WTC11 (cell line): ENCODE data around the gene ZBTB20. TPM values are rescaled to one million over a fixed set of nuclear protein-coding genes. Genes with fewer than 3 reads are reported as not detected.

Experiments
- ATAC-seq: fragments of 200-7000 bp; cut with Tn5 transposase; 2 replicates; pipeline ENCODE4 v1.10.0; 2021; ENCODE audit warnings: mild to moderate bottlenecking, moderate library complexity
- CTCF ChIA-PET: fragments of 300-600 bp; sonication (Branson Sonifier 250); formaldehyde crosslinking; loops from one replicate; lab custom pipeline; 2021; ENCODE audit warnings: antibody characterized with exemption; lab: Charles Lee
- POLR2A ChIA-PET: fragments of 350-600 bp; sonication (Branson Sonifier 250); formaldehyde crosslinking; loops from one replicate; lab custom pipeline; 2021; ENCODE audit warnings: antibody characterized with exemption; lab: Charles Lee
- DNase-seq: peaks from one replicate; pipeline ENCODE4 v3.0.0; 2021; ENCODE audit warnings: low spot score
- H3K27ac Mint-ChIP-seq: 2 replicates; pipeline ENCODE4 v1.8.0; 2021; ENCODE audit warnings: mixed read lengths
- H3K27me3 Mint-ChIP-seq: 2 replicates; pipeline ENCODE4 v1.8.0; 2021; ENCODE audit warnings: low read depth, mild to moderate bottlenecking, moderate library complexity, mixed read lengths
- H3K36me3 Mint-ChIP-seq: 2 replicates; pipeline ENCODE4 v1.8.0; 2021; ENCODE audit warnings: mixed read lengths
- H3K4me1 Mint-ChIP-seq: 2 replicates; pipeline ENCODE4 v1.8.0; 2022; ENCODE audit warnings: mixed read lengths
- H3K4me3 Mint-ChIP-seq: 2 replicates; pipeline ENCODE4 v1.8.0; 2021; ENCODE audit warnings: mild to moderate bottlenecking, moderate library complexity, mixed read lengths
- H3K9me3 Mint-ChIP-seq: 2 replicates; pipeline ENCODE4 v1.8.0; 2021; ENCODE audit warnings: mixed read lengths
- CREM ChIP-seq: sonication (generic); formaldehyde crosslinking; IDR thresholded peaks from 2 replicates; pipeline ENCODE4 v1.8.1; 2022; ENCODE audit warnings: mild to moderate bottlenecking, missing genetic modification reagents, moderate library complexity
- GABPB1 ChIP-seq: sonication (generic); formaldehyde crosslinking; IDR thresholded peaks from 2 replicates; pipeline ENCODE4 v1.8.1; 2023; ENCODE audit warnings: mild to moderate bottlenecking, missing genetic modification reagents
- GRHL2 ChIP-seq: fragments of 250-450 bp; sonication (Bioruptor Pico); IDR thresholded peaks from 2 replicates; pipeline ENCODE4 v1.8.0; 2022; ENCODE audit warnings: mild to moderate bottlenecking, moderate library complexity; ENCODE audit not compliant: insufficient replicate concordance, severe bottlenecking
- IRF2 ChIP-seq: sonication (generic); formaldehyde crosslinking; IDR thresholded peaks from 2 replicates; pipeline ENCODE4 v1.8.0; 2022; ENCODE audit warnings: low read depth, missing genetic modification reagents, borderline replicate concordance
- JAZF1 ChIP-seq: fragments of 250-450 bp; sonication (Bioruptor Pico); IDR thresholded peaks from 2 replicates; pipeline ENCODE4 v1.9.0; 2021; ENCODE audit warnings: moderate library complexity, mild to moderate bottlenecking, inconsistent platforms
- MYBL2 ChIP-seq: sonication (generic); formaldehyde crosslinking; IDR thresholded peaks from 2 replicates; pipeline ENCODE4 v1.8.1; 2023; ENCODE audit warnings: mild to moderate bottlenecking, moderate library complexity, missing genetic modification reagents
- NR2C2 ChIP-seq: sonication (generic); formaldehyde crosslinking; IDR thresholded peaks from 2 replicates; pipeline ENCODE4 v1.8.0; 2022; ENCODE audit warnings: mild to moderate bottlenecking, missing genetic modification reagents
- PRRX2 ChIP-seq: fragments of 250-450 bp; sonication (Bioruptor Pico); IDR thresholded peaks from 2 replicates; pipeline ENCODE4 v1.8.0; 2021; ENCODE audit warnings: mild to moderate bottlenecking
- SMAD4 ChIP-seq: sonication (generic); formaldehyde crosslinking; IDR thresholded peaks from 2 replicates; pipeline ENCODE4 v1.8.0; 2022; ENCODE audit warnings: mild to moderate bottlenecking, missing genetic modification reagents
- SOX15 ChIP-seq: fragments of 250-450 bp; sonication (Bioruptor Pico); IDR thresholded peaks from 2 replicates; pipeline ENCODE4 v1.9.0; 2021; ENCODE audit warnings: mild to moderate bottlenecking
- ZNF121 ChIP-seq: sonication (generic); formaldehyde crosslinking; IDR thresholded peaks from 2 replicates; pipeline ENCODE4 v1.8.0; 2023; ENCODE audit warnings: missing genetic modification reagents
- ZNF317 ChIP-seq: sonication (generic); formaldehyde crosslinking; IDR thresholded peaks from 2 replicates; pipeline ENCODE4 v1.8.1; 2023; ENCODE audit warnings: low read depth, mild to moderate bottlenecking, moderate library complexity, missing genetic modification reagents, borderline replicate concordance
- ZNF423 ChIP-seq: fragments of 250-450 bp; sonication (Bioruptor Pico); IDR thresholded peaks from 2 replicates; pipeline ENCODE4 v2.1.2; 2022; ENCODE audit warnings: mild to moderate bottlenecking, moderate library complexity
- total RNA-seq: library from RNA; stranded (reverse); gene quantifications from 3 replicates; pipeline ENCODE4 v1.2.3, GENCODE V29; 2021
- TF ChIP-seq, protein P1 (sequence below): fragments of 250-450 bp; sonication (Bioruptor Pico); IDR thresholded peaks from 2 replicates; pipeline ENCODE4 v1.9.0; 2021; ENCODE audit warnings: mild to moderate bottlenecking, borderline replicate concordance
- TF ChIP-seq, protein P2 (sequence below): fragments of 250-450 bp; sonication (Bioruptor Pico); IDR thresholded peaks from 2 replicates; pipeline ENCODE4 v1.9.0; 2021; ENCODE audit warnings: mild to moderate bottlenecking
- TF ChIP-seq, protein P3 (sequence below): sonication (generic); formaldehyde crosslinking; IDR thresholded peaks from 2 replicates; pipeline ENCODE4 v1.8.0; 2022; ENCODE audit warnings: mild to moderate bottlenecking, missing genetic modification reagents
- TF ChIP-seq, protein P4 (sequence below): sonication (generic); formaldehyde crosslinking; IDR thresholded peaks from 2 replicates; pipeline ENCODE4 v1.8.0; 2022; ENCODE audit warnings: mild to moderate bottlenecking, missing genetic modification reagents

Gene ZBTB20
- total RNA-seq, 1 experiment from 2014 or later: 1.5 TPM

DNA sequence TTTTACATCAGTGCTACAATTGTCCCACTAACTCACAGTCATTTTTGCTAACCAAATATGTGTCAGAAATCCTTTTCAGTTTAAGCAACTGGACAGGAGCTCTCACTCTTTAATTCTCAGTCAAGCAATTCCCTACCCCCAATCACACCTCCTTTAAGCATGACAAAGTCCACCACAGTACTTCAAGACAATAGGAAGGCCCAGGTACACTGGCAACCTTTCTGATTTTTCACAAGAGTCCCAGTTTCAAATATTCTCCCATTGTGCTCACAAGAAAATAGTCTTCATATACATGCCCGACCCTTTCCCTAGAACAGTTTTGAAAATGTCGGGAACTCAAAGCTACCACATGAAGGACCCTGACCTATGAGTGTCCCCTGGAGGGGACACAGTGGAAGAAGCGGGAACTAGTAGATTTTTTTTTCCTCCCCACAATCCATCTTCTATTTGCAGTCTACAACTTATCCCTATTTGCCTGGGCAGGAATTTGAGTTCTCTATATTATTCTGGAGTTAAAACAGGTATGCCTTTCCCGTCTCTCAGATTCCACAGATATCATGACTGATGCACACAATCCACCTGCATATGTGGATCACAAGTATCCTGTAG lies 439.7 kb downstream of the ZBTB20 start (continued):
- TF ChIP-seq, protein P1, sequence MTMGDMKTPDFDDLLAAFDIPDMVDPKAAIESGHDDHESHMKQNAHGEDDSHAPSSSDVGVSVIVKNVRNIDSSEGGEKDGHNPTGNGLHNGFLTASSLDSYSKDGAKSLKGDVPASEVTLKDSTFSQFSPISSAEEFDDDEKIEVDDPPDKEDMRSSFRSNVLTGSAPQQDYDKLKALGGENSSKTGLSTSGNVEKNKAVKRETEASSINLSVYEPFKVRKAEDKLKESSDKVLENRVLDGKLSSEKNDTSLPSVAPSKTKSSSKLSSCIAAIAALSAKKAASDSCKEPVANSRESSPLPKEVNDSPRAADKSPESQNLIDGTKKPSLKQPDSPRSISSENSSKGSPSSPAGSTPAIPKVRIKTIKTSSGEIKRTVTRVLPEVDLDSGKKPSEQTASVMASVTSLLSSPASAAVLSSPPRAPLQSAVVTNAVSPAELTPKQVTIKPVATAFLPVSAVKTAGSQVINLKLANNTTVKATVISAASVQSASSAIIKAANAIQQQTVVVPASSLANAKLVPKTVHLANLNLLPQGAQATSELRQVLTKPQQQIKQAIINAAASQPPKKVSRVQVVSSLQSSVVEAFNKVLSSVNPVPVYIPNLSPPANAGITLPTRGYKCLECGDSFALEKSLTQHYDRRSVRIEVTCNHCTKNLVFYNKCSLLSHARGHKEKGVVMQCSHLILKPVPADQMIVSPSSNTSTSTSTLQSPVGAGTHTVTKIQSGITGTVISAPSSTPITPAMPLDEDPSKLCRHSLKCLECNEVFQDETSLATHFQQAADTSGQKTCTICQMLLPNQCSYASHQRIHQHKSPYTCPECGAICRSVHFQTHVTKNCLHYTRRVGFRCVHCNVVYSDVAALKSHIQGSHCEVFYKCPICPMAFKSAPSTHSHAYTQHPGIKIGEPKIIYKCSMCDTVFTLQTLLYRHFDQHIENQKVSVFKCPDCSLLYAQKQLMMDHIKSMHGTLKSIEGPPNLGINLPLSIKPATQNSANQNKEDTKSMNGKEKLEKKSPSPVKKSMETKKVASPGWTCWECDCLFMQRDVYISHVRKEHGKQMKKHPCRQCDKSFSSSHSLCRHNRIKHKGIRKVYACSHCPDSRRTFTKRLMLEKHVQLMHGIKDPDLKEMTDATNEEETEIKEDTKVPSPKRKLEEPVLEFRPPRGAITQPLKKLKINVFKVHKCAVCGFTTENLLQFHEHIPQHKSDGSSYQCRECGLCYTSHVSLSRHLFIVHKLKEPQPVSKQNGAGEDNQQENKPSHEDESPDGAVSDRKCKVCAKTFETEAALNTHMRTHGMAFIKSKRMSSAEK (CRISPR knock-in tag): no peak
- TF ChIP-seq, protein P2, sequence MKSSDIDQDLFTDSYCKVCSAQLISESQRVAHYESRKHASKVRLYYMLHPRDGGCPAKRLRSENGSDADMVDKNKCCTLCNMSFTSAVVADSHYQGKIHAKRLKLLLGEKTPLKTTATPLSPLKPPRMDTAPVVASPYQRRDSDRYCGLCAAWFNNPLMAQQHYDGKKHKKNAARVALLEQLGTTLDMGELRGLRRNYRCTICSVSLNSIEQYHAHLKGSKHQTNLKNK (CRISPR knock-in tag): no peak

DNA sequence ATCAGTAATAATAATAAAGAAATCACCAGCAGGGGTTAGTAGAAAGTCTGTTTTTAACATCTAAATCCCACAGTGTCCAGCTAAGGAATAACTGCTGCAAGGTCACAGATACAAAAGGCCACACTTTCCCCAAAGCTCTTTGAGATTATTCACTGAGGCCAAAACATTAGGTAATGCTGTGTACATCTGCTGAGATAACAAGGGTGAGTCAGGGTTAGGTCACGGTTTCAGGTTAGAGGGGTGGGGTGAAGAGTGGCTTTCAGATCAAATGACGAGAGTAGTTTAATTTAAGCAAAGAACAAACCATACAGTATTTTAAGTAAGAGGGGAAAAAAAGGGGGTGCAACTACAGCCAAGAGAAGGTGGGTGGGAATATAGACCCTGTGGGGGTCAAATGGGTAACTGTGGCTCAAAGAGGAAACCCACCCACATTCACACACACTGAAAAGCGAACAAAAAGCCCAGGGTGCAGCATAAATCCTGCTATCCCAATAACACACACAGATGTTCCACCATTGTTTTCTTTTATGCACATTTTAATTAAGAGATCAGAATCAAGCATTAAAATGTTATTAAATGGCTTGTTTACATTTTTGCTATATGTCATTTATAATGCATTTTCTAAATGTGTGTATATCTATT lies 440.4 kb downstream of the ZBTB20 start:
- H3K27ac Mint-ChIP-seq: no peak overlapping the region
- no peak for DNase-seq

DNA sequence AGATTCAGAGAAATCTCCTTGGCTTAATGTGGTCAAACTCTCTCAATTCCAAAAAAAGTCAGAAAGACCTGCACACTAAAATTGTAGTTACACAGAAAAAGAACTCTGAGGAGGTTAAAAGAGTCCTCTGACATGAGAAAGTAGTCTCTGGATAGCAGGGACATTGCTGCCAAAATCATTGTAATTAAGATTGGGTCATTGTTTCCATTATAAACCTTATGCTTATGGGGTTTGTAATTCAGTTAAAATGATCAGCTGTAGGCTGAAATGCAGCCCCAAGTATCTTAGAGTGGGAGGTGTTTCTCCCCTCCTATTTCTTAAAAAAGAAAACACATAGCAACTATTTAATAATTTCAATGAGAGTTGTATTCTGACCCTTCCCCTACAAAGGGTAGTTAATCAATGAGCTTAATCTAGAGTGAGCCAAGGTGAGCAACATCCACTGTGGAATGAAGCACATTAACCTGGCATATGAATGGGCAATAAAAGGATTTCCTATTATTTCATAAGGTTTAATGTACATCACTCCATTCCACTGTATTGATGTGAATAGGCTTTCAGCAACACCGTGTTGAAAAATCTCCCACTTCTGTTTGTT lies 446.4 kb downstream of the ZBTB20 start:
- TF ChIP-seq IRF2 (CRISPR knock-in tag) (no peak), ZNF317 (CRISPR knock-in tag) (no peak), SMAD4 (CRISPR knock-in tag) (no peak), JAZF1 (CRISPR knock-in tag) (no peak), ZNF423 (no peak), GRHL2 (no peak), PRRX2 (CRISPR knock-in tag) (no peak), GABPB1 (CRISPR knock-in tag) (no peak), NR2C2 (CRISPR knock-in tag) (no peak)
- ATAC-seq: no peak
- Mint-ChIP-seq H3K4me1 (peaks cover 37% of the 10 kb centered on the region), H3K27me3 (no peaks in the 10 kb centered on the region), H3K9me3 (no peaks in the 10 kb centered on the region), H3K36me3 (no peaks in the 10 kb centered on the region), H3K4me3 (no peak overlapping the region), H3K27ac (no peak overlapping the region)
- no peak for DNase-seq
- ChIA-PET POLR2A (no interaction called here), CTCF (interaction anchor here (1.4 kb wide), 1 partner anchor 104 kb away, joined by 4 read pairs; no protein-coding TSS in a partner anchor)

More for the DNA sequence above, 440.4 kb downstream of the ZBTB20 start:
- Mint-ChIP-seq H3K27me3 (no peaks in the 10 kb centered on the region), H3K4me3 (no peak overlapping the region), H3K36me3 (no peaks in the 10 kb centered on the region), H3K4me1 (peaks cover 26% of the 10 kb centered on the region), H3K9me3 (no peaks in the 10 kb centered on the region)
- ChIA-PET CTCF (no interaction called here), POLR2A (no interaction called here)
- TF ChIP-seq IRF2 (CRISPR knock-in tag) (no peak), GABPB1 (CRISPR knock-in tag) (peak; percentile 51; the same call in 1 of the 2 replicates)
- ATAC-seq: no peak

DNA sequence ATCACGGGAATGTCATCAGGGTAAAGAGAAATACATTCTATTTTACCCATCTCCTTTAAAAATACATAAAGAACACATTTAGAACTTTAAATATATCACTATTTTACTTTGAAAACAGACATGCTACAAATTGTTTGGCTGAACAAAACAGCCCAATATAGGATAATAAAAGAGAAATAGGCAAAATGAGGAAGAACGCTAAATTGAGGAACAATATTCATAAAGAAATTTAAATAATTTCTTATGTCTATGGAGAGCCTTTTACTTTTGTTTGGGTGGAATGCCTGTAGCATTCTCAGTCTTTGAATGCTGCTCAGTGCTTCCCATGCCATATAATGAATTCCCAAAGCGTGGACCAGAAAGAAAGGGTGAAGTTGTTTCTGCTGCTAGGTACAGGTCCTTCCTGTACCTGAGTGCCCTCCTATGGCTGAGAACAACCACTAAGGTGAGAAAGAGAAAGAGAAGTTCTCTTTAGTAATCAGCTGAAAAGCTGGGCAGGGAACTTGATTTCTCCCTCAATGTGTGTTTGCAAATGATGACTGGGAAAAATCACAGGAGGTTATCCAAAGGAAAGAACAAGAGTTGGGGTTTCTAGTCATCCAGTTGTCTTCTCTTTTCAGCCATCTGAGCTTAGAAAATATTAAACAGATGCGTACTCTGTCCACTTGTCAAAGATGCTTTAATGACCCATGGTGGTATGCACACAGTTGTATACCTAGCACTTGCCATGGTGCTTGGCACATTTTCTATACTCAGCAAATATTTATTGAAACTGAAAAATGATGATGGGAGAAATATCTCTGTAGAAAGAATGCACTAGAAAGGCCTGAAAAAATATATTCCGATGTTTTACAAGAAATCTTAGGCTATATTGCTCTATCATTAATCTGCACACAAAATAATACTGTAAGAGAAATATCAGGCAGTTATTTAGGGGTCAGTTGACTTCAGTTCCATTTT lies 448.7 kb downstream of the ZBTB20 start:
- ChIA-PET POLR2A (no interaction called here), CTCF (interaction anchor here (0.7 kb wide), 1 partner anchor 543 kb away, joined by 3 read pairs; no protein-coding TSS in a partner anchor)
- Mint-ChIP-seq H3K4me1 (peaks cover 53% of the 10 kb centered on the region), H3K36me3 (no peaks in the 10 kb centered on the region), H3K4me3 (no peak overlapping the region), H3K9me3 (no peaks in the 10 kb centered on the region), H3K27me3 (no peaks in the 10 kb centered on the region), H3K27ac (no peak overlapping the region)
- peak; percentile 61 for ATAC-seq
- no peak for DNase-seq
- TF ChIP-seq CREM (CRISPR knock-in tag) (no peak), MYBL2 (CRISPR knock-in tag) (no peak), ZNF121 (CRISPR knock-in tag) (no peak), GRHL2 (no peak), SOX15 (CRISPR knock-in tag) (no peak), NR2C2 (CRISPR knock-in tag) (no peak)
- TF ChIP-seq, protein P3, sequence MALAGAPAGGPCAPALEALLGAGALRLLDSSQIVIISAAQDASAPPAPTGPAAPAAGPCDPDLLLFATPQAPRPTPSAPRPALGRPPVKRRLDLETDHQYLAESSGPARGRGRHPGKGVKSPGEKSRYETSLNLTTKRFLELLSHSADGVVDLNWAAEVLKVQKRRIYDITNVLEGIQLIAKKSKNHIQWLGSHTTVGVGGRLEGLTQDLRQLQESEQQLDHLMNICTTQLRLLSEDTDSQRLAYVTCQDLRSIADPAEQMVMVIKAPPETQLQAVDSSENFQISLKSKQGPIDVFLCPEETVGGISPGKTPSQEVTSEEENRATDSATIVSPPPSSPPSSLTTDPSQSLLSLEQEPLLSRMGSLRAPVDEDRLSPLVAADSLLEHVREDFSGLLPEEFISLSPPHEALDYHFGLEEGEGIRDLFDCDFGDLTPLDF (CRISPR knock-in tag): no peak
- TF ChIP-seq, protein P4, sequence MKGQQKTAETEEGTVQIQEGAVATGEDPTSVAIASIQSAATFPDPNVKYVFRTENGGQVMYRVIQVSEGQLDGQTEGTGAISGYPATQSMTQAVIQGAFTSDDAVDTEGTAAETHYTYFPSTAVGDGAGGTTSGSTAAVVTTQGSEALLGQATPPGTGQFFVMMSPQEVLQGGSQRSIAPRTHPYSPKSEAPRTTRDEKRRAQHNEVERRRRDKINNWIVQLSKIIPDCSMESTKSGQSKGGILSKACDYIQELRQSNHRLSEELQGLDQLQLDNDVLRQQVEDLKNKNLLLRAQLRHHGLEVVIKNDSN: no peak
